NCI-H2171 (cell line): Measurements from ENCODE around the gene APLP2.
"Not testable (repeated sequence)": the region's sequence is repeated elsewhere in the genome, so short reads cannot be mapped to it uniquely, and the experiment has no call there.

Source experiments
- DNase-seq: peaks from one replicate; lab custom pipeline; 2025; lab: John Stamatoyannopoulos, UW

Gene APLP2

GRCh38 chr11:130069659-130070108 is at the start of gene APLP2:
Gene APLP2 (plus strand): TSS chr11:130069894. CDS start chr11:130069978, 84 bp downstream.
- DNase-seq, result peak; percentile 87

DNA sequence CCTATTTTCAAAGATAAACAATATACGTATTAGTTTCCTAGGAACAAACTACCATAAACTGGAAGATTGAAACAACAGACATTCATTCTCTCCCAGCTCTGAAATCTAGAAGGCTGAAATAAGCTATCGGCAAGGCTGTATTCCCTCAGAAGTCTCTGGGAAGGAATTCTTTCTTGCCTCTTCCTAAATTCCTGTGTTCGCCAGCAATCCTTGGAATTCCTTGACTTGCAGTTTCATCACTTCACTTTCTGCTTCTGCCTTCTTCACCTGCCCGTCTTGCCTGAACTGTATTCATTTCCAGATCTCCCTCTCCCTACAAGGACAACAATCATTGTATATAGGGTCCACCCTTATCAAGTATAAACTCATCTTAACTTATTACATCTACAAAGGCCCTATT is 49.4 kb upstream of the APLP2 start:
- no peak for DNase-seq

DNA sequence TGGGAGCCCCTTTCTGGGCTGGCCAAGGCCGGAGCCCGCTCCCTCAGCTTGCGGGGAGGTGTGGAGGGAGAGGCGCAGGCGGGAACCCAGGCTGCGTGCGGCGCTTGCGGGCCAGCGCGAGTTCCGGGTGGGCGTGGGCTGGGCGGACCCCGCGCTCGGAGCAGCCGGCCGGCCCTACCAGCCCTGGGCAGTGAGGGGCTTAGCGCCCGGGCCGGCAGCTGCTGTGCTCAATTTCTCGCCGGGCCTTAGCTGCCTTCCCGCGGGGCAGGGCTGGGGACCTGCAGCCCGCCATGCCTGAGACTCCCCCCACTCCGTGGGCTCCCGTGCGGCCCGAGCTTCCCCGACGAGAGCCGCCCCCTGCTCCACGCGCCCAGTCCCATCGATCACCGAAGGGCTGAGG is 48.1 kb upstream of the APLP2 start:
- not testable (repeated sequence) for DNase-seq

GRCh38 chr11:130022799-130023198 is 46.9 kb upstream of the APLP2 start:
- no peak for DNase-seq

- no peak for DNase-seq
Measured at GRCh38 chr11:130023204-130023603, 46.5 kb upstream of the APLP2 start.

- DNase-seq, result no peak
Measured at GRCh38 chr11:130024361-130024760, 45.3 kb upstream of the APLP2 start.

GRCh38 chr11:130025371-130025770 is 44.3 kb upstream of the APLP2 start:
- no peak for DNase-seq

- no peak for DNase-seq
Measured at GRCh38 chr11:130029137-130029536, 40.6 kb upstream of the APLP2 start.

DNA sequence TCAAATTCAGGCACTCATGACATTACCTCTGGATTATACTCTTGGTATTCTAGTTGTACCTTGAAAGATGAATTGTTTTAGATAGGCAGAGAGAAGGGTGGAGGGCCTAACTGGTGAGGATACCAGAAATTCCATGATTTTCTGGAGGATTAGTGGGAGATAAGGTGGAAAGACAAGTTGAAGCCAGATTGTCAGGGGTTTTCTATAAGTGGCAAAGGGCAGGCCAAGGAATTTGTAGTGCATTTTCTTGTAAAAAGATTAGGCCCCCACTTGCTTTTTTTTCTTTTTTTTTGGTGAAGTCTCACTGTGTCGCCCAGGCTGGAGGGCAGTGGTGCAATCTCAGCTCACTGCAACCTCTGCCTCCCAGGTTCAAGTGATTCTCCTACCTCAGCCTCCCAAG is 38.6 kb upstream of the APLP2 start:
- no peak for DNase-seq

GRCh38 chr11:130031945-130032344 is 37.7 kb upstream of the APLP2 start:
- DNase-seq, result no peak

DNA sequence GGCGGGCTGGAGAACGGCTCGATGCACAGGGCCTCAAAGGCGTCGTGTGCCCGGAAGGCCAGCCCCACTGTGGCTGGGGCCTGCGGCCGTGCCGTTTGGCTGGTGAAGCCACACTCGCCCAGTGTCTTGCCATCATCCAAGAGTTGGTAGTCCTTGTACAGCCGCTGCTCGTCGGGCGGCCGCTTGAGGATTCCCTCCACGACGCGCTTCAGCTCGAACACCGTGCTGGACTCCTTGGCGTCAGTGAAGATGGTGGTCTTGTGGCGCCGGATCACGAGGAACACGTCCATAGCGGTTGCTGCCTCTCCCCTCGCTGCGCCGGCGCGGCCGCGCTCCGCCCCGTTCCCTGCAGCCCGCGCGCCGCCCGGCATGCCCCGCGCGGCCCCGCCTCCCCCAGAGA is 36.8 kb upstream of the APLP2 start:
- DNase-seq, result no peak

DNA sequence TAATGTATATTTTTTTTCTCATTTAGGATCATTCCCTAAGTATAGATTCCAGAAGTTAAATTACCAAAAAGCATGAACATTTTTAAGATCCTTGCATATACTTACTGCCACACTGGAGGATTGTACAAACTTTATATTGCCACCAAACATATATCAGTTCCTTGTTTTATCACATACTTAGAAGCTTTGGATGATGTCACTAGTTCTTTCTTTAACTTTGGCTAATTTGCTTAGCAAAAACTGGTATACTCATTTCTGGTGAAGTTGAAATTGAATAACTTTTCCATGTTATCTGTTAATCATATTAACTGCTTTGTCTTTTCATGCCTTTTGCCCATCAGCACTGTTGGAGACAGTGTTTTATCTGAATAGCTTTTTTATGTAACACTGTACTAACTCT is 35.5 kb upstream of the APLP2 start:
- no peak for DNase-seq

- no peak for DNase-seq
Measured at GRCh38 chr11:130037058-130037457, 32.6 kb upstream of the APLP2 start.

- DNase-seq, result no peak
Measured at GRCh38 chr11:130037881-130038585, 31.7 kb upstream of the APLP2 start.

DNA sequence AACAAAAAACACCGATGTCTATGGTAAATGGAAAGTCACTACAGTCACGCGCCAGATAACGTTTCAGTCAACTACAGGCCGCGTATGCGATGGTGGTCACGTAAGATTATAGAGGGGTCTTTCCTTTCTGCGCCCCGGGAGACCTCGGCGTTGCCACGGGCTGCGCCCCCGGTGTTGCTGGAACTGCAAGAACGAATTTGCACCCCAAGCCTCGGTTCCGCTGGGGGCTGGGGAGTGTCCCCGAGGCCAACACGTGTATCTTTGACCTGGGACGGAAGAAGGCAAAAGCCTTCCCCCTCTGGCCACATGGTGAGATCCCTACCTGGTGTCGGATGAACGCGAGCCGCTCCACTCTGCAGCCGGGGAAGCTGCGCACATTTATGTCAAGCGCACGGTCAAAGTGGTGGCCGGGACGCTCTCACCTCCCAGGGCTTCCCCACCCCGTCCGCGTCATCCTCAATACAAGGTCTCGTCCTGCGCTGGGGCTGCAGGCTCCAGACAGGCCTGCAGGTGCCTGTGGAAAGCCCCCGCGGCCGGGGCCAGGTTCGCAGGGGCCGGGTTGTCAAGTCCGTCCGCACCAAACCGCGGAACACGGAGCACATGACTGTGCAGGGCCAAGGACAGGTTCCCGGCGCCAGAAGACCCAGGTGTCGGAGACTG is 29.3 kb upstream of the APLP2 start:
- no peak for DNase-seq

- no peak for DNase-seq
Measured at GRCh38 chr11:130042093-130042591, 27.6 kb upstream of the APLP2 start.

DNA sequence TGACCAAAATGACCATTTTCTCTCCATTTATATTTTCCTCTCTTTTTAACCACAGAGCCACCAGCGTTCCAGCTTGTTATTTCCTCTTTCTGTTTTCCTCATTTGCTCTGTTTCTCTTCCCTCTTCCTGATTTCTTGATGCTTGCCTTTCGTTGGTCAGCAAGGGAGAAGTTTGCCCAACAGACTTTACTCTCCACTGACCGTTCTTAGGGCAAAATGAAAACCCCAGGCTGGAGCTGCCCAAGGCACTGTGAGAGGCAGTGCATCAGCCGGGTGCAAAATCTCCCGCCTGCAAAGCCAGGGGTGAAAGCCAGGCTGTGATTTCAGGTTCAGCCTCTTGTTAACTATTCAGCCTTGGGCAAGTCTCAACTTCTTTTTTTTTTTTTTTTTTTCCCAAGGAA is 26.1 kb upstream of the APLP2 start:
- DNase-seq, result no peak

GRCh38 chr11:130047141-130047540 is 22.6 kb upstream of the APLP2 start:
- DNase-seq, result no peak

DNA sequence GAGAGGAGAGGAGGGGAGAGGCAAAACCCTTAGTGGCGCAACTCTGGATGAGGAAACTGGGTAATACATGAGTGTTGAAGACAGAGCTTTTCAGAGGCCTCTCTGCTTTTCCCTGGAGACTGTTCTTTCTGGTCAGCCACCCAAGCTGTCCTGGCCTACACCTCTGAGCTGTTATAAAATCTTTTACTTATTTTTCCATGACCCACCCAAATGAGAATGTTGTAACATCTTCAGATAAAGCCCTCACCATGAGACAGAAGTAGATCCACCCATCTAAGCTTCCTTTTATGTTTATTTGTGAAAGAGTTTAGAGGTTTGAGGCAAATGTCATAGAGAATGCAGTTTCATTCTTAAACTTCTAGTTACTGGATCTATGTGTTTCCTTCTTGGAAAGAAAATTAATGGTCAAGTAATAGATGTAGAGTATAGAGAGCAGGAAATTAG is 20.3 kb upstream of the APLP2 start:
- DNase-seq, result no peak

- no peak for DNase-seq
Measured at GRCh38 chr11:130050257-130050656, 19.4 kb upstream of the APLP2 start.

GRCh38 chr11:130051082-130051481 is 18.6 kb upstream of the APLP2 start:
- no peak for DNase-seq

DNA sequence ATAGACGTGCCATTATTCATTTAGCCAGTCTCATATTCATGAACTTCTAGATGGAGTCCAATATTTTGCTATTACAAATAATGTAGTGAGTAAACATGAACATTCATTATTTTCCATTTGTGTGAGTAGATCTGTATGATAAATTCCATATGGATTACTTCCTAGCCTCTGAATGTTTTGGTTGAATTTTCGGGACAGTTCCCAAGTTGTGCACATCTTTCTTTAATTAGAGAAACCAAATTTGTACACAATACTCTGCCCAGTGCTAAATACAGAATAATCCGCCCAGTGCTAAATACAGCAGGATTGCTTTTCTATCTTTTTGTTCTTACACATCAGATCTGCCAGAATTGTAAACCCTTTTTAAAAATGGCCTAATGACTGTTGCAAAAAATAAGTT is 17.1 kb upstream of the APLP2 start:
- DNase-seq, result no peak

DNA sequence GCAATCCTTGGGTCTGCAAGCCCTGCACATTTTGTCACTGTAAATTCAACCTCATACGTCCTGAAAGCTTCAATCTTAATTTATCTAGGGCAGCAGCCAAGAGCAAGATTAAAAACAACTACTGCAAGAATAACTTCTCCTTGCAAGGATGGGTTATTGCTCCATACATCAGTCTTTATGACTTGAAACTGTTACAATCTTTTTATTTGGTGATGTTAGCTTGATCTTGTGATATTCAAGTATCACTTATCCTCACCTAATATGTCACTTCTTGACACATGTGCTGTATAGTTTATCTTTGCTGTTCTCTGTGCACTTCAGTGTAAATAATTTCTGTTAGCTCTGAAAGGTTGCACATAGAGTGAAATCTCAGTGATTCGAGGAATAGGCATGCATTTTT is 14.7 kb upstream of the APLP2 start:
- DNase-seq, result no peak

DNA sequence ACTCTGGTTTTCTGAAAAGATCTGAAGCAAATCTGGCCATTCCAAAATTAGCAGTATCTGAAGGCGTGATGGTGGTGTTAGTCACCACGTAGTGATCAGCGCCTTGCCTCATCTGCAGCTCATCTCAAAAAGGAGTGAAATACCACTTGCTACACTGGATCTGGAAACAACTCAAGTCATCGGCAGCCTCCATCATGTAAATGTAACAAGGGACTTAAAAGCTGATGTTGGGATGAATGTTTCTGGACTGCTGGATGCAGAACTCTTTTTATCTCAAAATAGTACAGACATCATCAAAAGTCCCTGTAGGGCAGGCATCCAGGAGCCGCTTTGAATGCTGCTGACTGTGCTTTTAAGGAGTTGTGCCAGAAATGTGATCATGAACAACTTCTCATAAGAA is 14.1 kb upstream of the APLP2 start:
- no peak for DNase-seq
